NCI-H2107 treated with DMSO at 0.1 percent for 48 hours (cell line): Measurements from ENCODE around the gene LAPTM5.

Experiments
- DNase-seq: peaks from one replicate; lab custom pipeline; 2025; ENCODE audit not compliant: unreplicated experiment; lab: John Stamatoyannopoulos, UW

The LAPTM5 gene

GRCh38 chr1:30745156-30745833 is 12.3 kb downstream of the LAPTM5 start:
- no peak for DNase-seq

- DNase-seq: no peak
These were observed 13.4 kb downstream of the LAPTM5 start for GRCh38 chr1:30744060-30744756.

GRCh38 chr1:30743584-30744059 is 14.0 kb downstream of the LAPTM5 start:
- no peak for DNase-seq

GRCh38 chr1:30742963-30743559 is 14.5 kb downstream of the LAPTM5 start:
- no peak for DNase-seq

GRCh38 chr1:30742300-30742962 is 15.1 kb downstream of the LAPTM5 start:
- DNase-seq: no peak

- peak; percentile 25 for DNase-seq
These were observed 16.2 kb downstream of the LAPTM5 start for GRCh38 chr1:30741239-30741894.

- DNase-seq: no peak
These were observed 17.0 kb downstream of the LAPTM5 start for GRCh38 chr1:30740251-30741238.

- no peak for DNase-seq
These were observed 18.0 kb downstream of the LAPTM5 start for GRCh38 chr1:30739601-30740000.

- DNase-seq: no peak
These were observed 18.6 kb downstream of the LAPTM5 start for GRCh38 chr1:30738715-30739559.

- DNase-seq: no peak
These were observed 19.4 kb downstream of the LAPTM5 start for GRCh38 chr1:30738040-30738714.

GRCh38 chr1:30737357-30738039 is 20.1 kb downstream of the LAPTM5 start:
- DNase-seq: no peak

- no peak for DNase-seq
These were observed 21.7 kb downstream of the LAPTM5 start for GRCh38 chr1:30735668-30736498.

GRCh38 chr1:30735124-30735523 is 22.4 kb downstream of the LAPTM5 start:
- DNase-seq: no peak

GRCh38 chr1:30734580-30734979 is 23.0 kb downstream of the LAPTM5 start:
- no peak for DNase-seq

GRCh38 chr1:30734106-30734505 is 23.5 kb downstream of the LAPTM5 start:
- no peak for DNase-seq

GRCh38 chr1:30733493-30733892 is 24.1 kb downstream of the LAPTM5 start:
- DNase-seq: no peak
